Aorta (tissue), 5 donors: Measurements from ENCODE around the gene STAM2. TPM values are rescaled to one million over a fixed set of nuclear protein-coding genes. Genes with fewer than 3 reads are reported as not detected.
"Not testable (repeated sequence)": the region's sequence is repeated elsewhere in the genome, so short reads cannot be mapped to it uniquely, and the experiment has no call there.

Experiments used
- ATAC-seq: fragments of 200-7000 bp; cut with Tn5 transposase; one replicate; pipeline ENCODE4 v1.9.1; 2022; ENCODE audit warnings: moderate library complexity; ENCODE audit not compliant: low FRiP score
- DNase-seq, 2 donors: peaks; one replicate each; pipeline ENCODE4 v3.0.0-alpha.2; 2020
- H3K27ac ChIP-seq, 2 donors: one replicate each; pipeline ENCODE4 v1.5.1; 2013; ENCODE audit warnings: low read length in 2 of 2, mild to moderate bottlenecking in 2 of 2, moderate library complexity in 2 of 2, control low read depth in 1 of 2, inconsistent platforms in 1 of 2, low read depth in 1 of 2
- H3K27me3 ChIP-seq, 2 donors: one replicate each; pipeline ENCODE4 v1.6.1; 2013; ENCODE audit warnings: control low read depth in 1 of 2, low read length in 1 of 2, mild to moderate bottlenecking in 1 of 2, moderate library complexity in 1 of 2; ENCODE audit not compliant: insufficient read depth in 2 of 2, control insufficient read depth in 1 of 2
- H3K36me3 ChIP-seq, 2 donors: one replicate each; pipeline ENCODE4 v1.6.1; 2013; ENCODE audit warnings: control low read depth in 1 of 2, low read length in 1 of 2, mild to moderate bottlenecking in 1 of 2; ENCODE audit not compliant: insufficient read depth in 2 of 2, control insufficient read depth in 1 of 2
- H3K4me1 ChIP-seq, 2 donors: one replicate each; pipeline ENCODE4 v1.6.1; 2013; ENCODE audit warnings: low read length in 2 of 2, control low read depth in 1 of 2, mild to moderate bottlenecking in 1 of 2, moderate library complexity in 1 of 2; ENCODE audit not compliant: insufficient read depth in 2 of 2, control insufficient read depth in 1 of 2
- H3K4me3 ChIP-seq, 2 donors: one replicate each; pipeline ENCODE4 v1.5.1; 2013; ENCODE audit warnings: low read length in 2 of 2, control low read depth in 1 of 2, mild to moderate bottlenecking in 1 of 2
- H3K9me3 ChIP-seq: one replicate; pipeline ENCODE4 v1.6.1; 2013; ENCODE audit warnings: mild to moderate bottlenecking, low read length; ENCODE audit not compliant: control insufficient read depth
- WGBS, 2 donors: extraction: QIAGEN DNeasy Blood & Tissue Kit; methylation state at CpG; one replicate each; pipeline ENCODE4 v1.1.7; 2013; 5-methylcytosine and 5-hydroxymethylcytosine counted together
- intact Hi-C, 2 donors: fragments of 100-400 bp; cut with DNase I; formaldehyde crosslinking; loops; one replicate each; pipeline versions ENCODE4 v1.14.2 to v1.15.0; 2022
- polyA plus RNA-seq, 2 donors: library from polyadenylated mRNA; stranded (reverse); fragments of 200-250 nt; gene quantifications; one replicate each; pipeline ENCODE4 v1.2.3, GENCODE V29; 2013
- total RNA-seq, 2 donors: library from RNA; stranded (reverse); fragmentation: NEBNext Ultra II Directional; extraction: Animal tissue kit (Norgen Biotek cat#: 25700); gene quantifications; one replicate each; pipeline ENCODE4 v1.2.1, GENCODE V29; 2021
- donor health status: healthy with polysubstance abuse.
- donor health status: Bipolar disorder and iron deficiency.
- donor health status: DM: no; HTN: no; CAD: no.
- donor health status: DM: no; HTN: no; CAD: no.
- donor health status: DM: yes; HTN: yes; CAD: no.

Gene STAM2
- total and polyA plus RNA-seq, 4 donors: 10.3 to 46.8 (median 30.7) TPM

DNA sequence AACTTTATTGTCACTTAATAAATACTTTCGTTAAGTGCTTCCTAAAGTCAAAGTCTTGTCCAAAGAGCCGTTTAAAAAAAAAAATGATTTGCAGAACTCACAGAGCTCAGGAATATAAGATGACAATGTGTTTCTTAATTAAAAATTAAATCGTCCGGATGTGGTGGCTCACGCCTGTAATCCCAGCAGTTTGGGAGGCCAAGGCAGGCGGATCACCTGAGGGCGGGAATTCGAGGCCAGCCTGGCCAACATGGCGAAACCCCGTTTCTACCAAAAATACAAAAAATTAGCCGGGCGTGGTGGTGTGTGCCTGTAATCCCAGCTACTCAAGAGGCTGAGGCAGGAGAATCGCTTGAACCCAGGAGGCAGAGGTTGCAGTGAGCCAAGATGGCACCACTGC lies 68.4 kb downstream of the STAM2 start:
- not testable (repeated sequence) for H3K9me3 ChIP-seq, DNase-seq

DNA sequence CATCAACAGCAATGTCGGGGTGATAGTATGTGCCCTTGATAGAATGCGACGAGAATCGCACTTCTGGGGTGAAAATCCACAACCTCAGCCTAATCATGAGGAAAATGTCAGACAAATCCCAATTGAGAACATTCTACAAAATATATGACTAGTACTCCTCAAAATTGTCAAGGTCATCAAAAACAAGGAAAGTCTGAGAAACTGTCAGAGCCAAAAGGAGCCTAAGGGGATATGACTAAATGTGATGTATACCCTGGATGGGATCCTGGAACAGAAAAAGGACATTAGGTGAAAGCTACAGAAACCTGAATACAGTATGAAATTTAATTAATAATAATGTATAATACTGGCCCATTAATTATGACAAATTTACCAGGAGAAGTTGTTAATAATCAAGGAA lies 69.1 kb downstream of the STAM2 start:
- H3K36me3 ChIP-seq: no peaks in the 10 kb centered on the region
- H3K27me3 ChIP-seq: no peaks in the 10 kb centered on the region
- 92 to 97% methylated on average over 4 of the region's 4 CpGs for WGBS, 2 donors
- no peak for ATAC-seq
- H3K4me1 ChIP-seq: no peaks in the 10 kb centered on the region
- no peaks in the 10 kb centered on the region for H3K9me3 ChIP-seq
- no peak overlapping the region for H3K4me3 ChIP-seq
- no peak for DNase-seq
- no peak overlapping the region for H3K27ac ChIP-seq
- intact Hi-C loops: no loop called here

More for the DNA sequence above, 68.4 kb downstream of the STAM2 start:
- H3K4me3 ChIP-seq, ATAC-seq, H3K36me3 ChIP-seq, H3K4me1 ChIP-seq, intact Hi-C loops, H3K27me3 ChIP-seq, H3K27ac ChIP-seq: not testable (repeated sequence)
- WGBS, 2 donors: 95 to 96% methylated on average over 13 of the region's 13 CpGs

DNA sequence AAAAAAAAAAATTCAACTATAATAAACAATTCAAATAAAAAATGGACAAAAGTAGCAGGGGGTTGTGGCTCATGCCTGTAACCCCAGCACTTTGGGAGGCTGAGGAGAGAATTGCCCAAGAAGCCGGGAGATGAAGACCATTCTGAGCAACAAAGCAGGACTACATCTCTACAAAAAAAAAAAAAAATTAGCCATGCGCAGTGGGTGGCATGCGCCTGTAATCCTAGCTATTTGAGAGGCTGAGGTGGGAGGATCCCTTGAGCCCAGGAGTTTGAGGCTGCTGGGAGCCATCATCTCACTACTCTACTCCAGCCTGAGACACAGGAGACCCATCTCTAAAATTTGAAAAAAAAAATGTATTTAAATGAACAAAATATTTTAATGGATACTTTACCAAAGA lies 72.3 kb downstream of the STAM2 start:
- no peak overlapping the region for H3K27ac ChIP-seq
- 98% methylated on average over 3 of the region's 3 CpGs for WGBS, 2 donors
- no peaks in the 10 kb centered on the region for H3K9me3 ChIP-seq
- no peaks in the 10 kb centered on the region for H3K27me3 ChIP-seq
- intact Hi-C loops: no loop called here
- H3K4me3 ChIP-seq: no peak overlapping the region
- no peaks in the 10 kb centered on the region for H3K4me1 ChIP-seq
- no peak for DNase-seq
- H3K36me3 ChIP-seq: no peaks in the 10 kb centered on the region
- no peak for ATAC-seq

DNA sequence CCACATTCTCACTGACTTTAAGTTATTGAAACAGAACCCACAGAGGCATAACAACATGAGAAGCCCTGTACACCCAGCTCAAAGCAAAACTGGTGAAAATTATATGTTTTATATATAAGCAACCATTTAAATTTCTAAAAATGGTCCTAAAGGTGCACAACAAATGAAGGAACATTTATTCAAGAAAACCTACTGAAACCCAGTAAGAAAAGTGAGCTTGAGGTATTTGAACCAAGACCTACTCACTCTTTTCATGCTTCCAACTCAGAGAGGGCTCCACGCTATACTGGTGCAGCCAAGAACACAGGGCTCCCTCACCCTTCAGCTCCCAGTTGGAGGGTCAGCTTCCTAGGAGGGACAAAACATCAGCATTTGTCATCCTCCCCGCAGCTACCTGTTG lies 74.6 kb downstream of the STAM2 start:
- Histone ChIP-seq H3K36me3 (no peaks in the 10 kb centered on the region), H3K27me3 (no peaks in the 10 kb centered on the region), H3K4me1 (peaks cover 0 to 2% of the 10 kb centered on the region in 2 donors), H3K4me3 (no peak overlapping the region), H3K9me3 (no peaks in the 10 kb centered on the region), H3K27ac (no peak overlapping the region)
- DNase-seq: no peak
- no peak for ATAC-seq
- intact Hi-C loops: no loop called here
- 86 to 93% methylated on average over 2 of the region's 2 CpGs for WGBS, 2 donors

DNA sequence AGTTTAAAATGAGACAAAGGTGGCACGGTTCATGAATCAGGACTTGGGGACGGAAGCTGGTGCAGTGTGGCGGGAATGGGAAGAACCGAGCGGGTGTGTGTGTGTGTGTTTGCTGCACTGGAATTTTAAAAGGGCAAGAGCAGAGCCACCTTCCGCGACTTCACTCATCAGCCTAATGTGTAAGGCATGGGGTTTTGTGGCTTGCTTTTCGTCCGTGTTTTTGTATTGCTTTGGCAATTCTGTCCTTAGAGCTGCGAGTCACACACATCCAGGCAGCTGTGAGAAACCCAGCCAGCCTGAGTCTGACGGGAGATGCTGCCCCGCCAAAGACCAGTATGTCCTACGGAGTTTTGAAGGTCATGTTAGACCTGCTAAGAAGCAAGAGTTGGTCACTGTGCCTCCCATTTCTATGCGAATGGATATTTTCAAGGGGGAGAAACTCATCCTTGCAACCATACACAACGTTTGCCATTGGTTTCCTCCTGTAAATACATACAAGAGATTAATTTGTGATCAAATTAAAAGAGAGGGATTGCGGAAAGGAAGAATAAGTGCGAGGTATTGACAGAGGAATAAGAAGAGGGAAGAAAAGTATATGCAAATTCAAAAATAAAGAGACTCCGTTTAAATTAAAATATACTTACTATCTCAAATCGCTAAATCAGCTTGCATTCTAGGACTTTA lies 76.1 kb downstream of the STAM2 start:
- Histone ChIP-seq H3K36me3 (no peaks in the 10 kb centered on the region), H3K4me3 (peak overlapping the region; percentile 42 to 79), H3K4me1 (peaks cover 0 to 2% of the 10 kb centered on the region in 2 donors), H3K9me3 (no peaks in the 10 kb centered on the region), H3K27me3 (no peaks in the 10 kb centered on the region), H3K27ac (no peak overlapping the region)
- intact Hi-C loops: no loop called here
- DNase-seq: peak in 1 of 2 donors; percentile 48
- 13 to 15% methylated on average over 19 of the region's 19 CpGs for WGBS, 2 donors
- no peak for ATAC-seq

DNA sequence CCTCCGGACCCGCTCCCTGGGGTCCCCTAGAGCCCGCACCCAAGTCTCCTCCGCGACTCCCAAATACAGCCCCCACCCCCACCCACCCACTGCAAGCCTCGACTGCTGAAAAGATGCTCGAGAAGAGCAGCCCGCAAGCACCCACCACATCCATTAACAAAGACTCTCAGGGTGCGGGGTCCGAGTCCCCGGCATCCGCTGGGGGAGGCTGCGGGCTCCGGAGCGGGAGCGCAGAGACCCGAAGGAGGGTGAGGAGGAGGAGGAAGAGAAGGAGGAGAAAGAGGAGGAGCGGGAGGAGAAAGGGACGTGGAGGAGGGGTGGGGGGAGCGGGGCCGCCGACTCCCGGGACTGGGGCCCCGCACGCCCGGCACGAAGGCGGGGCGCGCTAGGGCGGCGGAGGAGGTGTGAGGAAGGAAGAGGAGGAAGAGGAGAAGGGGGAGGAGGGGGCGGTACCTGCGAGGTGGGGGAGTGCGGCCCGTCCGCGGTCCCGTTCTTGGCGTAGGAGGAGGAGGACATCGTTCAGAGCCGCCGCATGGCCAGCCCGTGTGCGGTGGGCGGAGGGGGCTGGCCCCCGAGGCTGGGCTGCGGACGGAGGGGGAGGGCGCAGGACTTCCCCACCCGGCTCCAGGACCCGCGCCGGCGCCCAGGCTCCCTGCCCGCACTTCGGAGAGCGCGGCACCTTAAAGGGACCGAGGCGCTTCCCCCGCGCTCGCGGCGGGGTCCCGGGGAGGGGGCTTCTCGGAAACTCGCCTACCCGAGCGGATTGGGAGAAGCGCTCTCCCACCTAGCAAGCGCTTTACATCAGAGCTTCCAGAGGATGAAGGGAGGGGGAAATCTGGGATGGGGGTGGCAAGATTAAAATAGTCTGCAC lies 76.8 kb downstream of the STAM2 start, which contains the start of gene CACNB4:
Gene CACNB4, minus strand, starts transcription at position 549 of the 871 bp plus-strand sequence.
- DNase-seq: peak; percentile 47 to 78

DNA sequence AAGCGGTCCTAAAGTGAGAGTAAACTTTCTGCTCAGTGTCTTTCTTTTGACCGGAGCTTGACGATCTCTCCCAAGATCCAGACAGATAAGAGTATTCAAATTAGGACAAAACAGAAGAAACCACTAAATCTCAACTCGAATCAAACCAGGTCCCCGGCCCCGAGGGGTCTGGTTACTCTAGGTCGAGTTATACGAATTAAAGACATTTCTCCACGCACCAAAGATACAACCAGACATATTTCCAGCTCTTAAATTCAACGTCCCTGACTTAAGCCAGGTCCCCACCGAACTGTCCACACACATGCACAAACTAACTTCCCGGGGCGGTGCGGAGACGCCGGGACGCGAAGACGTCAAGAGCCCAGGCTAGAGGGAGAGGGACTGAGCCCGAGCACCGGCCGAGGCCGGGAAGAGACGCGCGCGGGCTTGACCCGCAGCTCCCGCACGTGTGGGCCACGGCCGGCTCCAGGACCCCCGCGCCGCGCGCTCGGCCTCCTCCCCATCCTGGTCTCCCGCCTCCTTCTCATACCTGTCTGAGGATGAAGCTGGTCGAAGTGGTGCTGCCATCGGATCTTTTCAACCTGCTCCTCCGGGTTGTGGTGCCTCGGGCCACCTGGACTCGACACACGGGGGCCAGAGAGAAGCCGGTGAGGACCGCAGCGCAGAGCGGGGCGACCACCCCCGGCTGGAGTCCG lies 77.6 kb downstream of the STAM2 start:
- Histone ChIP-seq H3K4me1 (peaks cover 0 to 2% of the 10 kb centered on the region in 2 donors), H3K9me3 (no peaks in the 10 kb centered on the region), H3K27ac (no peak overlapping the region), H3K36me3 (no peaks in the 10 kb centered on the region), H3K4me3 (peak overlapping the region; percentile 42 to 79), H3K27me3 (no peaks in the 10 kb centered on the region)
- ATAC-seq (peak; percentile 74), DNase-seq (peak; percentile 57 to 83)
- 0 to 1% methylated on average over 51 to 52 of the region's 52 CpGs for WGBS, 2 donors
- intact Hi-C loops: no loop called here

More for the DNA sequence above, 76.8 kb downstream of the STAM2 start, which contains the start of gene CACNB4:
- H3K36me3 ChIP-seq: no peaks in the 10 kb centered on the region
- peak; percentile 69 for ATAC-seq
- H3K27ac ChIP-seq: no peak within 1 kb of the TSS
- no peaks in the 10 kb centered on the region for H3K9me3 ChIP-seq
- peak within 1 kb of the TSS; percentile 42 to 79 for H3K4me3 ChIP-seq
- peaks cover 0 to 2% of the 10 kb centered on the region in 2 donors for H3K4me1 ChIP-seq
- intact Hi-C loops: no loop called here
- WGBS, 2 donors: 1% methylated on average over 55 to 73 of the region's 73 CpGs
- no peaks in the 10 kb centered on the region for H3K27me3 ChIP-seq

DNA sequence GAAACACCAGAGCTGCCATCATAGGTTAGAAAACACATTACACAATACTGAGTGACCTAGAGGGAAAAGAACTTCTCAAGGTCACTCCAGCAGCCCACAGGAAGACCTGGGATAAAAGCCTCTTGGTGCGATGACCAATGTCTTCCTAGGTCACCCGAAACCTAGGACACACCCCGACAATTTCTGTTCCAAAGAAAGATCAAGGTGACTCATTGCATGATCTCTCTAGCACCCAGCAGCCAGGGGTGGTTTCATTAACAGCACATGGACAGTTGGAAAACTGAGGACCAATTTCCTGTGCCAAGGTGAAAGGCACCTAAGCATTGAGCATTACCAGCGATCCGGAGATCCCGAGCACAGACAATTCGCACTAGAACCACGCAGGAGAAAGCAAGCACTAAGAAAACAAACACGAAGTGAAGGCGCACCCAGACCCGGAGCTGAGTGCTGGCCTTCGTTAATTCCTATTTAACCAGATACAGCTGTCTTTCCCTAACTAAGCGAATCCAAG lies 78.2 kb downstream of the STAM2 start:
- peaks cover 0 to 2% of the 10 kb centered on the region in 2 donors for H3K4me1 ChIP-seq
- no peaks in the 10 kb centered on the region for H3K36me3 ChIP-seq
- H3K4me3 ChIP-seq: peak overlapping the region; percentile 42 to 79
- H3K27me3 ChIP-seq: no peaks in the 10 kb centered on the region
- WGBS, 2 donors: 7 to 8% methylated on average over 13 of the region's 13 CpGs
- H3K9me3 ChIP-seq: no peaks in the 10 kb centered on the region
- ATAC-seq: peak; percentile 51
- intact Hi-C loops: no loop called here
- DNase-seq: no peak
- no peak overlapping the region for H3K27ac ChIP-seq
